SK-N-SH (cell line): ENCODE data around the gene CPT1C. TPM values are rescaled to one million over a fixed set of nuclear protein-coding genes. Genes with fewer than 3 reads are reported as not detected.

ENCODE experiments used
- CTCF ChIA-PET: fragments of 300-600, 350-600 bp; formaldehyde crosslinking; extraction: SDS; loops from one replicate; lab custom pipeline; 2021; lab: Yijun Ruan, JAX
- POLR2A ChIA-PET: fragments of 350-600 bp; sonication (Branson Sonifier 250); formaldehyde crosslinking; extraction: SDS; loops from one replicate; lab custom pipeline; 2020; ENCODE audit warnings: antibody characterized with exemption, inconsistent platforms; lab: Yijun Ruan, JAX
- DNase-seq: peaks from one replicate; pipeline ENCODE4 v3.0.0; 2012
- H2AFZ ChIP-seq: fragments of 200-600 bp; sonication (generic); 2 replicates; pipeline ENCODE4 v1.8.1; 2016; ENCODE audit warnings: antibody characterized with exemption, mild to moderate bottlenecking, low read depth
- H3F3A ChIP-seq: fragments of 200-600 bp; sonication (generic); replicated peaks from 2 replicates; pipeline ENCODE3; 2016; ENCODE audit warnings: antibody characterized with exemption, mild to moderate bottlenecking; ENCODE audit not compliant: insufficient read depth
- H3K27ac ChIP-seq, 2 experiments: fragments of 200-500 bp in 1 of 2; fragments of 200-600 bp in 1 of 2; sonication (Bioruptor generic) in 1 of 2; sonication (generic), shearing (Covaris generic) in 1 of 2; 2 replicates each; pipeline versions ENCODE4 v1.5.1 to v1.6.1; 2014 to 2016; ENCODE audit warnings: low read depth in 2 of 2, inconsistent platforms in 1 of 2, low read length in 1 of 2, mild to moderate bottlenecking in 1 of 2, mixed read lengths in 1 of 2
- H3K27me3 ChIP-seq: fragments of 200-600 bp; sonication (generic), shearing (Covaris generic); 2 replicates; pipeline ENCODE4 v1.6.1; 2016; ENCODE audit warnings: mixed run types; ENCODE audit not compliant: insufficient read depth
- H3K36me3 ChIP-seq, 2 experiments: fragments of 200-500 bp in 1 of 2; fragments of 200-600 bp in 1 of 2; sonication (Bioruptor generic) in 1 of 2; sonication (generic) in 1 of 2; replicated peaks in 1 of 2; 2 replicates each; pipeline versions ENCODE3 to v1.5.1; 2014 to 2016; ENCODE audit warnings: low read length in 1 of 2, mild to moderate bottlenecking in 1 of 2; ENCODE audit not compliant: insufficient read depth in 2 of 2, control insufficient read depth in 1 of 2
- H3K4me1 ChIP-seq, 2 experiments: fragments of 200-500 bp in 1 of 2; fragments of 200-600 bp in 1 of 2; sonication (Bioruptor generic) in 1 of 2; sonication (generic), shearing (Covaris generic) in 1 of 2; 2 replicates each; pipeline versions ENCODE4 v1.5.1 to v1.6.1; 2014 to 2016; ENCODE audit warnings: low read depth in 1 of 2, low read length in 1 of 2, mixed run types in 1 of 2; ENCODE audit not compliant: insufficient read depth in 2 of 2, control insufficient read depth in 1 of 2
- H3K4me2 ChIP-seq: fragments of 200-600 bp; sonication (generic), shearing (Covaris generic); 2 replicates; pipeline ENCODE4 v1.6.1; 2017; ENCODE audit warnings: mixed run types
- H3K4me3 ChIP-seq, 2 experiments: fragments of 200-500 bp in 1 of 2; fragments of 200-600 bp in 1 of 2; sonication (Bioruptor generic) in 1 of 2; sonication (generic), shearing (Covaris generic) in 1 of 2; 2 replicates each; pipeline versions ENCODE4 v1.5.1 to v1.8.1; 2014 to 2016; ENCODE audit warnings: low read depth in 2 of 2, inconsistent platforms in 1 of 2, low read length in 1 of 2, mild to moderate bottlenecking in 1 of 2, mixed read lengths in 1 of 2, moderate library complexity in 1 of 2
- H3K79me2 ChIP-seq: fragments of 200-600 bp; sonication (generic); 2 replicates; pipeline ENCODE4 v1.8.1; 2017; ENCODE audit warnings: mild to moderate bottlenecking; ENCODE audit not compliant: insufficient read depth
- H3K9ac ChIP-seq: fragments of 200-600 bp; sonication (generic); 2 replicates; pipeline ENCODE4 v1.6.1; 2017; ENCODE audit warnings: mixed run types
- H3K9me2 ChIP-seq: fragments of 200-600 bp; sonication (generic); 2 replicates; pipeline ENCODE4 v1.6.1; 2017; ENCODE audit warnings: mixed run types
- H3K9me3 ChIP-seq: fragments of 200-600 bp; sonication (generic); 2 replicates; pipeline ENCODE4 v1.6.1; 2017; ENCODE audit warnings: mixed run types, mild to moderate bottlenecking, moderate library complexity
- H4K20me1 ChIP-seq: fragments of 200-600 bp; sonication (generic); 2 replicates; pipeline ENCODE4 v1.6.1; 2017; ENCODE audit warnings: mild to moderate bottlenecking, mixed run types; ENCODE audit not compliant: insufficient read depth
- CHD2 ChIP-seq: fragments of 150-350 bp; IDR thresholded peaks from 2 replicates; pipeline ENCODE4 v1.6.1; 2018; ENCODE audit warnings: low read length; ENCODE audit not compliant: partially characterized antibody
- EP300 ChIP-seq, 2 experiments: IDR thresholded peaks; 2 replicates each; pipeline versions ENCODE4 v1.4.0 to v1.6.1; 2012; ENCODE audit warnings: borderline replicate concordance in 1 of 2, low read depth in 1 of 2, low read length in 1 of 2
- EZH2phosphoT487 ChIP-seq: fragments of 200-600 bp; sonication (generic); IDR thresholded peaks from 2 replicates; pipeline ENCODE4 v1.6.1; 2017; ENCODE audit warnings: low read depth, mixed run types, mild to moderate bottlenecking, antibody characterized with exemption, moderate library complexity, borderline replicate concordance
- FOSL2 ChIP-seq: IDR thresholded peaks from 2 replicates; pipeline ENCODE4 v1.4.0; 2012; ENCODE audit warnings: low read depth, mild to moderate bottlenecking, moderate library complexity, borderline replicate concordance
- GABPA ChIP-seq: IDR thresholded peaks from 2 replicates; pipeline ENCODE4 v1.4.0; 2012; ENCODE audit warnings: low read depth, mild to moderate bottlenecking
- JUND ChIP-seq: IDR thresholded peaks from 2 replicates; pipeline ENCODE4 v1.4.0; 2012
- MAX ChIP-seq: IDR thresholded peaks from 2 replicates; pipeline ENCODE4 v1.4.0; 2012; ENCODE audit warnings: low read depth
- MEF2A ChIP-seq: IDR thresholded peaks from 2 replicates; pipeline ENCODE4 v1.4.0; 2012; ENCODE audit warnings: low read depth, borderline replicate concordance
- MXI1 ChIP-seq: IDR thresholded peaks from 2 replicates; pipeline ENCODE4 v1.6.1; 2012; ENCODE audit warnings: mild to moderate bottlenecking, low read depth, low read length, improper control_type of control experiment
- NFIC ChIP-seq: IDR thresholded peaks from 2 replicates; pipeline ENCODE4 v1.4.0; 2012; ENCODE audit warnings: borderline replicate concordance
- POLR2AphosphoS5 ChIP-seq: IDR thresholded peaks from 2 replicates; pipeline ENCODE4 v1.6.1; 2012; ENCODE audit warnings: low read depth, low read length
- RCOR1 ChIP-seq: fragments of 150-350 bp; IDR thresholded peaks from 2 replicates; pipeline ENCODE4 v1.6.1; 2017; ENCODE audit warnings: antibody characterized with exemption, low read length
- REST ChIP-seq: IDR thresholded peaks from 2 replicates; pipeline ENCODE4 v1.6.1; 2012; ENCODE audit warnings: mild to moderate bottlenecking, low read depth, low read length, moderate library complexity
- RFX5 ChIP-seq: IDR thresholded peaks from 2 replicates; pipeline ENCODE4 v1.6.1; 2012; ENCODE audit warnings: mild to moderate bottlenecking, improper control_type of control experiment, low read length
- RXRA ChIP-seq: IDR thresholded peaks from 2 replicates; pipeline ENCODE4 v1.4.0; 2012; ENCODE audit warnings: low read depth, mild to moderate bottlenecking, borderline replicate concordance
- SMC3 ChIP-seq: IDR thresholded peaks from 2 replicates; pipeline ENCODE4 v1.6.1; 2012; ENCODE audit warnings: low read depth, low read length, improper control_type of control experiment
- TCF12 ChIP-seq: IDR thresholded peaks from 2 replicates; pipeline ENCODE4 v1.4.0; 2012
- TEAD4 ChIP-seq: IDR thresholded peaks from 2 replicates; pipeline ENCODE4 v1.4.0; 2012; ENCODE audit warnings: mild to moderate bottlenecking, borderline replicate concordance; ENCODE audit not compliant: insufficient read depth
- YY1 ChIP-seq: IDR thresholded peaks from 2 replicates; pipeline ENCODE4 v1.4.0; 2012; ENCODE audit warnings: low read depth, mild to moderate bottlenecking
- WGBS: methylation state at CpG from one replicate; pipeline ENCODE4 v1.1.6; 2017; ENCODE audit warnings: low lambda C conversion rate; 5-methylcytosine and 5-hydroxymethylcytosine counted together
- polyA plus RNA-seq, 3 experiments: library from polyadenylated mRNA; depleted of rRNA; stranded (reverse); fragments of >200 nt; gene quantifications; 2 replicates each; pipeline ENCODE4 v1.2.3, GENCODE V29; 2012
- TF ChIP-seq, protein P1 (sequence below): IDR thresholded peaks from 2 replicates; pipeline ENCODE4 v1.4.0; 2012; ENCODE audit warnings: low read depth, borderline replicate concordance

The CPT1C gene
- polyA plus RNA-seq, 1 of the 3 experiments (the other 2 are of a cell fraction) = 139 TPM

GRCh38 chr19:49662011-49662410, 28.9 kb upstream of the CPT1C start:
- peaks cover 4 to 15% of the 10 kb centered on the region in 2 experiments; a peak in 3 of 4 replicates for H3K4me1 ChIP-seq
- H3K9me2 ChIP-seq = no peaks in the 10 kb centered on the region
- CTCF ChIA-PET = interaction anchor here (9.4 kb wide), 1 partner anchor 14 kb away, joined by 78 read pairs; the partner anchor contains the start of gene PRMT1
- H3K36me3 ChIP-seq = peaks cover 19 to 48% of the 10 kb centered on the region in 2 experiments
- TF ChIP-seq REST (no peak), EZH2phosphoT487 (no peak), MEF2A (no peak), RFX5 (no peak), TEAD4 (no peak), CHD2 (no peak), POLR2AphosphoS5 (no peak), NFIC (no peak), EP300 (IDR thresholded peaks at IDR 0.05; ENCODE audit: borderline replicate concordance in 1 of 2, low read depth in 1 of 2, low read length in 1 of 2) (no peak)
- TF ChIP-seq, protein P1, sequence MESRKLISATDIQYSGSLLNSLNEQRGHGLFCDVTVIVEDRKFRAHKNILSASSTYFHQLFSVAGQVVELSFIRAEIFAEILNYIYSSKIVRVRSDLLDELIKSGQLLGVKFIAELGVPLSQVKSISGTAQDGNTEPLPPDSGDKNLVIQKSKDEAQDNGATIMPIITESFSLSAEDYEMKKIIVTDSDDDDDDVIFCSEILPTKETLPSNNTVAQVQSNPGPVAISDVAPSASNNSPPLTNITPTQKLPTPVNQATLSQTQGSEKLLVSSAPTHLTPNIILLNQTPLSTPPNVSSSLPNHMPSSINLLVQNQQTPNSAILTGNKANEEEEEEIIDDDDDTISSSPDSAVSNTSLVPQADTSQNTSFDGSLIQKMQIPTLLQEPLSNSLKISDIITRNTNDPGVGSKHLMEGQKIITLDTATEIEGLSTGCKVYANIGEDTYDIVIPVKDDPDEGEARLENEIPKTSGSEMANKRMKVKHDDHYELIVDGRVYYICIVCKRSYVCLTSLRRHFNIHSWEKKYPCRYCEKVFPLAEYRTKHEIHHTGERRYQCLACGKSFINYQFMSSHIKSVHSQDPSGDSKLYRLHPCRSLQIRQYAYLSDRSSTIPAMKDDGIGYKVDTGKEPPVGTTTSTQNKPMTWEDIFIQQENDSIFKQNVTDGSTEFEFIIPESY = no peak
- H2AFZ ChIP-seq = no peak overlapping the region
- H3K4me2 ChIP-seq = no peak overlapping the region
- H3F3A ChIP-seq = peaks cover 25% of the 10 kb centered on the region
- POLR2A ChIA-PET = no interaction called here
- H3K27ac ChIP-seq = no peak overlapping the region
- no peak overlapping the region for H3K9ac ChIP-seq
- H3K79me2 ChIP-seq = peaks cover 27% of the 10 kb centered on the region
- H4K20me1 ChIP-seq = no peaks in the 10 kb centered on the region
- H3K4me3 ChIP-seq = no peak overlapping the region
- 92% methylated on average over 2 of the region's 16 CpGs for WGBS
- no peak for DNase-seq
- no peaks in the 10 kb centered on the region for H3K27me3 ChIP-seq
- no peaks in the 10 kb centered on the region for H3K9me3 ChIP-seq

DNA sequence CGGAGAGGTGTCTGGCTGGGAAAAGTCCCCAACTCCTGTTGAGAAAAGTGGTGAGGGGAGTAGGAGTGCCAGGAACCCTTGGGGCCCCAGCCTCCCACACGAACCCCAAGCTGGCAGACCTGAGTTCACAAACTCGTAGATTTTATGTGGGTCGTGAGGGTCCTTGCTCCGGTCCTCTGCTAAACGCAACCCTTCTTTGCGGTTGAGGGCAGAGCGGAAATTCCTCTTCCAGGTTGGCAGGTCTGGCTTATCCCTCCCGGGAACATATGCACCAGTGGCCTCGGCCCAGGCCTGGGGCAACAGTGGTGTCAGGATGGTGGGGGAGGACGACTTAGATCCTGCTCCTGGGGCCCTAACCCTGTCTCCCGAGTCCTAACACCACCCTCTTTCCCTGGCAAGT, 27.7 kb upstream of the CPT1C start:
- CTCF ChIA-PET = interaction anchor here (9.4 kb wide), 1 partner anchor 13 kb away, joined by 78 read pairs; the partner anchor contains the start of gene PRMT1
- TF ChIP-seq SMC3 (no peak), MXI1 (no peak), MAX (no peak), EZH2phosphoT487 (no peak), TCF12 (no peak), FOSL2 (no peak), RXRA (no peak), YY1 (no peak), TEAD4 (no peak), RCOR1 (no peak), JUND (no peak), GABPA (no peak)
- TF ChIP-seq, protein P1 = no peak

More for the DNA sequence above, 27.7 kb upstream of the CPT1C start:
- no peak for DNase-seq
- Histone ChIP-seq H4K20me1 (no peaks in the 10 kb centered on the region), H3K27ac (no peak overlapping the region; a peak in 1 of 4 replicates), H3K9me3 (no peaks in the 10 kb centered on the region), H3K9ac (no peak overlapping the region), H3K4me3 (no peak overlapping the region), H3K27me3 (no peaks in the 10 kb centered on the region), H3K79me2 (peaks cover 30% of the 10 kb centered on the region), H3K4me1 (peaks cover 9 to 15% of the 10 kb centered on the region in 2 experiments; a peak in 3 of 4 replicates), H3K4me2 (no peak overlapping the region), H2AFZ (no peak overlapping the region), H3K36me3 (peaks cover 19 to 37% of the 10 kb centered on the region in 2 experiments), H3K9me2 (no peaks in the 10 kb centered on the region), H3F3A (peaks cover 25% of the 10 kb centered on the region)
- POLR2A ChIA-PET = interaction anchor here (2.2 kb wide), 1 partner anchor 17 kb away, joined by 7 read pairs; no protein-coding TSS in a partner anchor
- WGBS = 89% methylated on average over 6 of the region's 12 CpGs
